BJ (cell line): ENCODE results near the gene ZNHIT3. TPM values are rescaled to one million over a fixed set of nuclear protein-coding genes. Genes with fewer than 3 reads are reported as not detected.
"Not testable (repeated sequence)": the region's sequence is repeated elsewhere in the genome, so short reads cannot be mapped to it uniquely, and the experiment has no call there.

Experiments used
- CTCF ChIA-PET: fragments of 350-600 bp; formaldehyde crosslinking; extraction: SDS; loops from one replicate; lab custom pipeline; 2021; ENCODE audit warnings: antibody characterized with exemption, inconsistent platforms; lab: Yijun Ruan, JAX
- POLR2A ChIA-PET: fragments of 300-600 bp; sonication (Branson Sonifier 250); formaldehyde crosslinking; extraction: SDS; loops from one replicate; lab custom pipeline; 2021; ENCODE audit warnings: antibody characterized with exemption; lab: Charles Lee
- DNase-seq: peaks from one replicate; pipeline ENCODE4 v3.0.0-alpha.2; 2011; ENCODE audit warnings: low read depth
- H3K27me3 ChIP-seq: 2 replicates; pipeline ENCODE4 v1.6.0; 2011; ENCODE audit warnings: low read length; ENCODE audit not compliant: control insufficient read depth, insufficient read depth
- H3K36me3 ChIP-seq: 2 replicates; pipeline ENCODE4 v1.5.1; 2011; ENCODE audit warnings: low read length; ENCODE audit not compliant: control insufficient read depth, insufficient read depth
- H3K4me3 ChIP-seq: 2 replicates; pipeline ENCODE4 v1.5.1; 2011; ENCODE audit warnings: low read depth, mild to moderate bottlenecking, control low read depth, low read length
- CTCF ChIP-seq: IDR thresholded peaks from 2 replicates; pipeline ENCODE4 v1.5.1; 2011; ENCODE audit warnings: low read depth, mild to moderate bottlenecking, control low read depth, inconsistent platforms, low read length, moderate library complexity; ENCODE audit not compliant: insufficient read depth
- polyA minus RNA-seq: library from RNA; depleted of rRNA, polyadenylated mRNA; stranded (reverse); fragments of >200 nt; gene quantifications from 2 replicates; pipeline ENCODE4 v1.2.3, GENCODE V29; 2011; rRNA and poly(A)+ RNA removed
- polyA plus RNA-seq: library from polyadenylated mRNA; depleted of rRNA; stranded (reverse); fragments of >200 nt; gene quantifications from 2 replicates; pipeline ENCODE4 v1.2.3, GENCODE V29; 2011; rRNA removed

The ZNHIT3 gene
- polyA plus RNA-seq = 43.6 and 68.6 TPM in 2 replicates
- 9.3 and 12.8 TPM in 2 replicates for polyA minus RNA-seq

GRCh38 chr17:36486204-36487194 is at the start of gene ZNHIT3:
Gene ZNHIT3 (plus strand): TSS chr17:36486681. CDS start chr17:36486700, 19 bp downstream.
- no peak for TF ChIP-seq CTCF
- H3K4me3 ChIP-seq = peak within 1 kb of the TSS; percentile 79
- no peaks in the 10 kb centered on the region for H3K36me3 ChIP-seq
- DNase-seq = peak; percentile 62
- H3K27me3 ChIP-seq = peaks cover 3% of the 10 kb centered on the region
- POLR2A ChIA-PET = interaction anchor here (0.6 kb wide), 1 partner anchor 110 kb away, joined by 9 read pairs; no protein-coding TSS in a partner anchor
- CTCF ChIA-PET = no interaction called here

GRCh38 chr17:36441792-36442191 is 44.7 kb upstream of the ZNHIT3 start:
- POLR2A ChIA-PET, H3K4me3 ChIP-seq, H3K27me3 ChIP-seq, H3K36me3 ChIP-seq, CTCF ChIA-PET, DNase-seq: not testable (repeated sequence)

GRCh38 chr17:36443777-36444176 is 42.7 kb upstream of the ZNHIT3 start:
- TF ChIP-seq CTCF = no peak
- ChIA-PET CTCF (no interaction called here), POLR2A (no interaction called here)
- no peak overlapping the region for H3K4me3 ChIP-seq
- H3K36me3 ChIP-seq = no peaks in the 10 kb centered on the region
- DNase-seq = no peak
- no peaks in the 10 kb centered on the region for H3K27me3 ChIP-seq

GRCh38 chr17:36449997-36450396 is 36.5 kb upstream of the ZNHIT3 start:
- H3K27me3 ChIP-seq, DNase-seq, POLR2A ChIA-PET, H3K4me3 ChIP-seq, CTCF ChIA-PET, H3K36me3 ChIP-seq: not testable (repeated sequence)

GRCh38 chr17:36452888-36453287 is 33.6 kb upstream of the ZNHIT3 start:
- H3K36me3 ChIP-seq, POLR2A ChIA-PET, CTCF ChIA-PET, DNase-seq, H3K27me3 ChIP-seq, H3K4me3 ChIP-seq: not testable (repeated sequence)

GRCh38 chr17:36457701-36458100 is 28.8 kb upstream of the ZNHIT3 start:
- H3K36me3 ChIP-seq, POLR2A ChIA-PET, H3K27me3 ChIP-seq, DNase-seq, H3K4me3 ChIP-seq, CTCF ChIA-PET: not testable (repeated sequence)

- ChIA-PET POLR2A (no interaction called here), CTCF (interaction anchor here (2.7 kb wide), 1 partner anchor 24 kb away, joined by 7 read pairs; no protein-coding TSS in a partner anchor)
- no peak for DNase-seq
- Histone ChIP-seq H3K4me3 (no peak overlapping the region), H3K36me3 (no peaks in the 10 kb centered on the region), H3K27me3 (no peaks in the 10 kb centered on the region; the same call in 1 of the 2 replicates)
- TF ChIP-seq CTCF = no peak
Observed at GRCh38 chr17:36459045-36459444, 27.4 kb upstream of the ZNHIT3 start.
